Smooth muscle cell of the pulmonary artery (primary cell): ENCODE data around the gene MRPL55. TPM values are rescaled to one million over a fixed set of nuclear protein-coding genes. Genes with fewer than 3 reads are reported as not detected.

Source experiments
- total RNA-seq: library from RNA; depleted of rRNA; stranded (reverse); fragments of >200 nt; gene quantifications from 2 replicates; pipeline ENCODE4 v1.2.3, GENCODE V29; 2014

Gene MRPL55
- total RNA-seq, result 41.1 and 50.7 TPM in 2 replicates

GRCh38 chr1:228109073-228109961, at the start of gene MRPL55:
TSS of gene MRPL55 (minus strand) at chr1:228109299. CDS start at chr1:228108260, 1,039 bp downstream.

GRCh38 chr1:228149406-228150119, 40.5 kb upstream of the MRPL55 start, which contains the start of gene GJC2:
TSS of gene GJC2 (plus strand) at chr1:228149930. CDS start at chr1:228157759, 7,829 bp downstream.

GRCh38 chr1:228139931-228140723, 31.0 kb upstream of the MRPL55 start, which contains the start of gene GUK1:
TSS of gene GUK1 (plus strand) at chr1:228140279. CDS start at chr1:228140303, 24 bp downstream.

GRCh38 chr1:228102791-228103620, 6.1 kb downstream of the MRPL55 start, which contains the start of gene C1orf35:
TSS of gene C1orf35 (minus strand) at chr1:228103325. CDS start at chr1:228103227, 98 bp downstream.

GRCh38 chr1:228082214-228082917, 26.7 kb downstream of the MRPL55 start, which contains the start of gene ARF1:
TSS of gene ARF1 (plus strand) at chr1:228082708. CDS start at chr1:228097115, 14,407 bp downstream.

Other genes starting within 250 kb of the MRPL55 start
- gene WNT9A, start 161.4 kb downstream of the MRPL55 start, total RNA-seq, result 0.59 and 1.3 TPM in 2 replicates
- not detected in 2 replicates for gene WNT3A, start 102.3 kb downstream of the MRPL55 start, total RNA-seq
- gene ARF1, start 26.6 kb downstream of the MRPL55 start, total RNA-seq, result 317 and 342 TPM in 2 replicates
- gene C1orf35, start 6.0 kb downstream of the MRPL55 start, total RNA-seq, result 3.8 and 4.3 TPM in 2 replicates
- gene GUK1, start 31.0 kb upstream of the MRPL55 start, total RNA-seq, result 356 and 400 TPM in 2 replicates
- gene GJC2, start 40.6 kb upstream of the MRPL55 start, total RNA-seq, result 4.2 and 5.1 TPM in 2 replicates
- gene IBA57, start 56.5 kb upstream of the MRPL55 start, total RNA-seq, result 6.3 and 7.4 TPM in 2 replicates
- 5.8 and 6.8 TPM in 2 replicates for gene OBSCN, start 98.7 kb upstream of the MRPL55 start, total RNA-seq